IMR-90 (cell line): ENCODE results near the gene SLC26A1. TPM values are rescaled to one million over a fixed set of nuclear protein-coding genes. Genes with fewer than 3 reads are reported as not detected.

Experiments used
- ATAC-seq: fragments of 200-7000 bp; cut with Tn5 transposase; 2 replicates; pipeline ENCODE4 v1.9.1; 2020; ENCODE audit warnings: low read depth, mild to moderate bottlenecking, moderate library complexity
- BruUV-seq: library from RNA; stranded (reverse); fragments of 400-500 nt; replicated peaks from 2 replicates; lab custom pipeline; 2021; lab: Mats Ljungman, UMichigan
- CTCF ChIA-PET: fragments of 300-600 bp; formaldehyde crosslinking; extraction: SDS; loops from one replicate; lab custom pipeline; 2021; ENCODE audit warnings: antibody characterized with exemption; lab: Yijun Ruan, JAX
- POLR2A ChIA-PET: fragments of 300-600 bp; sonication (Branson Sonifier 250); formaldehyde crosslinking; loops from one replicate; lab custom pipeline; 2022; ENCODE audit warnings: antibody characterized with exemption; ENCODE audit not compliant: unreplicated experiment; lab: Charles Lee
- DNase-seq: peaks from one replicate; pipeline ENCODE4 v3.0.0; 2013
- H2AFZ ChIP-seq: replicated peaks from 2 replicates; pipeline ENCODE3; 2013; ENCODE audit warnings: low read length, mild to moderate bottlenecking; ENCODE audit not compliant: poor library complexity
- H2AK5ac ChIP-seq: 2 replicates; pipeline ENCODE4 v1.6.1; 2013; ENCODE audit warnings: low read depth, low read length, inconsistent platforms
- H2AK9ac ChIP-seq: replicated peaks from 2 replicates; pipeline ENCODE3; 2013; ENCODE audit warnings: mild to moderate bottlenecking, low read depth, low read length, moderate library complexity; ENCODE audit not compliant: poor library complexity
- H2BK120ac ChIP-seq: 2 replicates; pipeline ENCODE4 v1.6.1; 2013; ENCODE audit warnings: low read depth, low read length, inconsistent platforms
- H2BK15ac ChIP-seq: 3 replicates; pipeline ENCODE4 v1.6.1; 2013; ENCODE audit warnings: low read depth, low read length, inconsistent platforms
- H2BK20ac ChIP-seq: 2 replicates; pipeline ENCODE4 v1.6.1; 2013; ENCODE audit warnings: low read depth, mild to moderate bottlenecking, inconsistent platforms, low read length, moderate library complexity
- H2BK5ac ChIP-seq: 2 replicates; pipeline ENCODE4 v1.6.1; 2013; ENCODE audit warnings: mild to moderate bottlenecking, low read depth, low read length, inconsistent platforms; ENCODE audit not compliant: poor library complexity, severe bottlenecking
- H3K14ac ChIP-seq: replicated peaks from 2 replicates; pipeline ENCODE4 v1.6.1; 2013; ENCODE audit warnings: low read depth, low read length, inconsistent platforms
- H3K18ac ChIP-seq: 2 replicates; pipeline ENCODE4 v1.6.1; 2013; ENCODE audit warnings: low read depth, low read length, control low read depth
- H3K23ac ChIP-seq: 2 replicates; pipeline ENCODE4 v1.6.1; 2013; ENCODE audit warnings: low read depth, low read length, inconsistent platforms
- H3K27ac ChIP-seq: 2 replicates; pipeline ENCODE4 v1.5.1; 2013; ENCODE audit warnings: mild to moderate bottlenecking, control low read depth, low read length; ENCODE audit not compliant: insufficient read depth
- H3K27me3 ChIP-seq: 2 replicates; pipeline ENCODE4 v1.6.1; 2013; ENCODE audit warnings: low read length; ENCODE audit not compliant: control insufficient read depth, insufficient read depth
- H3K36me3 ChIP-seq: 2 replicates; pipeline ENCODE4 v1.6.1; 2013; ENCODE audit warnings: low read length, mixed read lengths; ENCODE audit not compliant: control insufficient read depth, insufficient read depth
- H3K4ac ChIP-seq: 2 replicates; pipeline ENCODE4 v1.6.1; 2013; ENCODE audit warnings: low read depth, low read length, inconsistent platforms
- H3K4me1 ChIP-seq: 2 replicates; pipeline ENCODE4 v1.6.1; 2013; ENCODE audit warnings: low read length, mixed read lengths; ENCODE audit not compliant: control insufficient read depth, insufficient read depth
- H3K4me2 ChIP-seq: 2 replicates; pipeline ENCODE4 v1.6.1; 2013; ENCODE audit warnings: low read depth, mild to moderate bottlenecking, control low read depth, low read length, moderate library complexity
- H3K4me3 ChIP-seq: 2 replicates; pipeline ENCODE4 v1.5.1; 2013; ENCODE audit warnings: low read depth, mild to moderate bottlenecking, control low read depth, low read length, moderate library complexity; ENCODE audit not compliant: insufficient read depth
- H3K56ac ChIP-seq: 2 replicates; pipeline ENCODE4 v1.6.1; 2013; ENCODE audit warnings: low read length, inconsistent platforms; ENCODE audit not compliant: insufficient read depth; ENCODE audit errors: extremely low read depth
- H3K79me1 ChIP-seq, 2 experiments: 2 replicates each; pipeline ENCODE4 v1.6.1; 2013; ENCODE audit warnings: low read length in 2 of 2, inconsistent platforms in 1 of 2, low read depth in 1 of 2
- H3K9ac ChIP-seq: 2 replicates; pipeline ENCODE4 v1.6.1; 2013; ENCODE audit warnings: low read depth, low read length, control low read depth
- H3K9me1 ChIP-seq: 2 replicates; pipeline ENCODE4 v1.6.1; 2013; ENCODE audit warnings: low read length, inconsistent platforms; ENCODE audit not compliant: insufficient read depth
- H3K9me3 ChIP-seq: 2 replicates; pipeline ENCODE4 v1.6.1; 2013; ENCODE audit warnings: low read length; ENCODE audit not compliant: control insufficient read depth, insufficient read depth
- H4K20me1 ChIP-seq: 2 replicates; pipeline ENCODE4 v1.6.1; 2013; ENCODE audit warnings: low read length, inconsistent platforms; ENCODE audit not compliant: insufficient read depth
- H4K5ac ChIP-seq: 2 replicates; pipeline ENCODE4 v1.6.1; 2013; ENCODE audit warnings: mild to moderate bottlenecking, low read depth, low read length, control low read depth
- H4K8ac ChIP-seq, 2 experiments: 2 replicates each; pipeline ENCODE4 v1.6.1; 2013; ENCODE audit warnings: low read depth in 2 of 2, low read length in 2 of 2, control low read depth in 1 of 2, inconsistent platforms in 1 of 2
- H4K91ac ChIP-seq: 2 replicates; pipeline ENCODE4 v1.6.1; 2013; ENCODE audit warnings: low read depth, low read length, inconsistent platforms; ENCODE audit not compliant: insufficient read depth
- BHLHE40 ChIP-seq: fragments of 150-350 bp; IDR thresholded peaks from 2 replicates; pipeline ENCODE4 v1.6.1; 2016; ENCODE audit warnings: mild to moderate bottlenecking, low read depth, low read length
- CEBPB ChIP-seq: IDR thresholded peaks from 2 replicates; pipeline ENCODE4 v1.6.1; 2012; ENCODE audit warnings: low read depth, low read length, improper control_type of control experiment
- CHD1 ChIP-seq: IDR thresholded peaks from 2 replicates; pipeline ENCODE4 v1.6.1; 2012; ENCODE audit warnings: low read depth, low read length, improper control_type of control experiment
- MAFK ChIP-seq: IDR thresholded peaks from 2 replicates; pipeline ENCODE4 v1.6.1; 2012; ENCODE audit warnings: low read depth, low read length, improper control_type of control experiment
- MAZ ChIP-seq: IDR thresholded peaks from 2 replicates; pipeline ENCODE4 v1.6.1; 2012; ENCODE audit warnings: low read depth, mild to moderate bottlenecking, low read length, improper control_type of control experiment, moderate library complexity, borderline replicate concordance
- MXI1 ChIP-seq: IDR thresholded peaks from 2 replicates; pipeline ENCODE4 v1.6.1; 2012; ENCODE audit warnings: low read depth, mild to moderate bottlenecking, low read length, moderate library complexity, borderline replicate concordance
- NFE2L2 ChIP-seq: fragments of 150-350 bp; IDR thresholded peaks from 2 replicates; pipeline ENCODE4 v1.6.1; 2016; ENCODE audit warnings: low read depth, mild to moderate bottlenecking, low read length
- POLR2A ChIP-seq: IDR thresholded peaks from 2 replicates; pipeline ENCODE4 v1.6.1; 2012; ENCODE audit warnings: mild to moderate bottlenecking, low read depth, low read length
- RAD21 ChIP-seq: IDR thresholded peaks from 2 replicates; pipeline ENCODE4 v1.6.1; 2012; ENCODE audit warnings: low read length, improper control_type of control experiment
- RCOR1 ChIP-seq: IDR thresholded peaks from 2 replicates; pipeline ENCODE4 v1.6.1; 2012; ENCODE audit warnings: mild to moderate bottlenecking, low read length, improper control_type of control experiment; ENCODE audit not compliant: insufficient replicate concordance
- SMC3 ChIP-seq: fragments of 150-350 bp; IDR thresholded peaks from 2 replicates; pipeline ENCODE4 v1.6.1; 2016; ENCODE audit warnings: low read depth, mild to moderate bottlenecking, antibody characterized with exemption, low read length, moderate library complexity
- WGBS, 2 experiments: methylation state at CpG; one replicate each; pipeline versions ENCODE4 v1.1.5 to v1.1.7; 2013; ENCODE audit warnings: missing lambda C conversion rate in 2 of 2; ENCODE audit not compliant: insufficient read length in 1 of 2; ENCODE audit errors: extremely low coverage in 2 of 2; 5-methylcytosine and 5-hydroxymethylcytosine counted together
- dilution Hi-C: fragments of 300-500 bp; cut with HindIII; formaldehyde crosslinking; loops from one replicate; pipeline ENCODE4 v1.14.3; 2018; ENCODE audit warnings: low sequenced_read_pairs; ENCODE audit not compliant: unreplicated experiment
- in situ Hi-C: fragments of 300-500 bp; cut with MboI; formaldehyde crosslinking; loops from 3 replicates; pipeline ENCODE4 v1.14.3; 2019; ENCODE audit warnings: low sequenced_read_pairs, inconsistent platforms, mixed read lengths
- intact Hi-C: fragments of 100-400 bp; cut with micrococcal nuclease; formaldehyde crosslinking; loops from 2 replicates; pipeline ENCODE4 v1.10.0; 2022
- polyA plus RNA-seq, 3 experiments: library from polyadenylated mRNA; depleted of rRNA; stranded (reverse); fragments of >200 nt; gene quantifications; 2 replicates each; pipeline ENCODE4 v1.2.3, GENCODE V29; 2012; ENCODE audit warnings: low replicate concordance in 1 of 3
- total RNA-seq: library from RNA; depleted of rRNA; stranded (reverse); fragments of >200 nt; gene quantifications from 2 replicates; pipeline ENCODE4 v1.2.3, GENCODE V29; 2012
- TF ChIP-seq, protein P1 (sequence below): fragments of 150-350 bp; IDR thresholded peaks from 2 replicates; pipeline ENCODE4 v1.6.1; 2016; ENCODE audit warnings: low read depth, mild to moderate bottlenecking, low read length, moderate library complexity, borderline replicate concordance

Gene SLC26A1
- total and polyA plus RNA-seq, 2 of the 4 experiments (the other 2 are of a cell fraction): 0.09 TPM; not detected in 1

GRCh38 chr4:1003271-1004070 lies 10.3 kb upstream of the SLC26A1 start:
- Histone ChIP-seq H3K23ac (no peak overlapping the region), H4K5ac (no peak overlapping the region), H3K27me3 (peaks cover 63% of the 10 kb centered on the region), H3K14ac (no peak overlapping the region), H2BK20ac (no peak overlapping the region), H3K27ac (no peak overlapping the region), H2BK15ac (no peak overlapping the region), H3K56ac (no peak overlapping the region), H3K4me2 (no peak overlapping the region), H3K36me3 (no peaks in the 10 kb centered on the region), H4K91ac (no peak overlapping the region), H3K18ac (no peak overlapping the region), H3K4me3 (no peak overlapping the region), H4K8ac (no peak overlapping the region), H3K4ac (no peak overlapping the region), H3K9ac (no peak overlapping the region), H2AK9ac (no peak overlapping the region), H3K9me3 (peaks cover 3% of the 10 kb centered on the region), H3K4me1 (peaks cover 4% of the 10 kb centered on the region; the same call in 1 of the 2 replicates), H2BK5ac (no peak overlapping the region), H2AFZ (no peak overlapping the region), H2BK120ac (no peak overlapping the region), H3K79me1 (no peaks in the 10 kb centered on the region), H4K20me1 (peaks cover 1% of the 10 kb centered on the region), H2AK5ac (no peak overlapping the region), H3K9me1 (no peaks in the 10 kb centered on the region)
- DNase-seq (no peak), ATAC-seq (no peak)
- intact Hi-C loops: no loop called here
- BruUV-seq: no TSS peak
- TF ChIP-seq CEBPB: no peak
- no peak for TF ChIP-seq POLR2A
- no peak for TF ChIP-seq NFE2L2
- TF ChIP-seq, protein P1, sequence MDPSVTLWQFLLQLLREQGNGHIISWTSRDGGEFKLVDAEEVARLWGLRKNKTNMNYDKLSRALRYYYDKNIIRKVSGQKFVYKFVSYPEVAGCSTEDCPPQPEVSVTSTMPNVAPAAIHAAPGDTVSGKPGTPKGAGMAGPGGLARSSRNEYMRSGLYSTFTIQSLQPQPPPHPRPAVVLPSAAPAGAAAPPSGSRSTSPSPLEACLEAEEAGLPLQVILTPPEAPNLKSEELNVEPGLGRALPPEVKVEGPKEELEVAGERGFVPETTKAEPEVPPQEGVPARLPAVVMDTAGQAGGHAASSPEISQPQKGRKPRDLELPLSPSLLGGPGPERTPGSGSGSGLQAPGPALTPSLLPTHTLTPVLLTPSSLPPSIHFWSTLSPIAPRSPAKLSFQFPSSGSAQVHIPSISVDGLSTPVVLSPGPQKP: no peak
- TF ChIP-seq BHLHE40: no peak
- TF ChIP-seq SMC3: no peak
- TF ChIP-seq CHD1: no peak
- no peak for TF ChIP-seq RAD21
- TF ChIP-seq MXI1: no peak
- no peak for TF ChIP-seq MAZ
- no peak for TF ChIP-seq MAFK
- no peak for TF ChIP-seq RCOR1
- WGBS, 2 experiments: 22% methylated on average over 33 of the region's 63 CpGs; no CpG with 5 or more reads in 1 of the 2 experiments
- in situ Hi-C loops: no loop called here
- CTCF ChIA-PET: no interaction called here
- POLR2A ChIA-PET: no interaction called here
- dilution Hi-C loops: no loop called here
